HG02798 (cell line): Measurements from ENCODE around the gene PIN1.

Source experiments
- ATAC-seq: cut with Tn5 transposase; IDR thresholded peaks from one replicate; pipeline ENCODE4 v1.9.1; 2021; ENCODE audit warnings: mild to moderate bottlenecking; ENCODE audit not compliant: unreplicated experiment, poor library complexity

PIN1 gene

GRCh38 chr19:9878511-9879196 is 43.5 kb downstream of the PIN1 start:
- ATAC-seq = no peak

DNA sequence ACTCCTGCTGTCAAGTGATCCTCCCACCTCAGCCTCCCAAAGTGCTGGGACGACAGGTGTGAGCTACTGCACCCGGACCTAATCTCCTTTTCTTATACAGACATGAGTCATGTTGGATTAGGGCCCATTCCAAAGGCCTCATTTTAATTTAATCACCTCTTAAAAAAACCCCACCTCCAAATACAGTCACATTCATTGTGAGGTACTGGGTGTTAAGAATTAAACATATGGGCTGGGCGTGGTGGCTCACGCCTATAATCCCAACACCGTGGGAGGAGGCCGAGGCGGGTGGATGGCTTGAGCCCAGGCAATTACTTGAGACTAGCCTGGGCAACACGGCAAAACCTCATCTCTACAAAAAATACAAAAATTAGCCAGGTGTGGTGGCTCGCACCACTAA is 46.6 kb downstream of the PIN1 start:
- ATAC-seq = no peak

GRCh38 chr19:9883231-9883758 is 48.2 kb downstream of the PIN1 start:
- no peak for ATAC-seq

- no peak for ATAC-seq
Measured at GRCh38 chr19:9883764-9884163, 48.6 kb downstream of the PIN1 start.

- no peak for ATAC-seq
Measured at GRCh38 chr19:9885077-9885552, 50.0 kb downstream of the PIN1 start.

- no peak for ATAC-seq
Measured at GRCh38 chr19:9891609-9892373, 56.7 kb downstream of the PIN1 start.
